Testis (tissue), 2 donors: Measurements from ENCODE around the gene WBP2.

Experiments
- CTCF ChIP-seq, 3 experiments: fragments of 450-650 bp in 2 of 3; fragments of 200-600 bp in 1 of 3; sonication (generic) in 1 of 3; IDR thresholded peaks; one replicate each; pipeline ENCODE4 v1.5.1; 2016 to 2019; ENCODE audit warnings: antibody characterized with exemption in 3 of 3, mild to moderate bottlenecking in 2 of 3, moderate library complexity in 1 of 3
- POLR2A ChIP-seq: fragments of 450-650 bp; IDR thresholded peaks from one replicate; pipeline ENCODE4 v1.6.1; 2017; ENCODE audit warnings: antibody characterized with exemption, mild to moderate bottlenecking, moderate library complexity

- TF ChIP-seq POLR2A (no peak), CTCF (IDR thresholded peaks at IDR 0.05) (no peak)
Observed at GRCh38 chr17:75839942-75840798, 15.0 kb downstream of the WBP2 start.
